Epidermal melanocyte (primary cell): ENCODE results near the gene D2HGDH.
"Not testable (repeated sequence)": the region's sequence is repeated elsewhere in the genome, so short reads cannot be mapped to it uniquely, and the experiment has no call there.

Source experiments
- DNase-seq: peaks from one replicate; pipeline ENCODE4 v3.0.0; 2011; ENCODE audit warnings: low spot score; ENCODE audit not compliant: insufficient read length

The D2HGDH gene

GRCh38 chr2:241808051-241808720 lies 73.8 kb downstream of the D2HGDH start:
- no peak for DNase-seq

- DNase-seq = no peak
These were observed 74.4 kb downstream of the D2HGDH start, which contains the start of gene NEU4 for GRCh38 chr2:241808721-241809382. Gene NEU4, plus strand, starts transcription at chr2:241809193. Its CDS starts 5,292 bp downstream, at chr2:241814485.

GRCh38 chr2:241809383-241810306 lies 75.2 kb downstream of the D2HGDH start:
- DNase-seq = no peak

- DNase-seq = no peak
These were observed 76.1 kb downstream of the D2HGDH start for GRCh38 chr2:241810307-241811200.

GRCh38 chr2:241811201-241811951 lies 76.9 kb downstream of the D2HGDH start:
- DNase-seq = no peak

GRCh38 chr2:241811952-241812729 lies 77.7 kb downstream of the D2HGDH start:
- no peak for DNase-seq

GRCh38 chr2:241812730-241813643 lies 78.6 kb downstream of the D2HGDH start:
- DNase-seq = peak; percentile 15

- DNase-seq = no peak
These were observed 79.4 kb downstream of the D2HGDH start for GRCh38 chr2:241813644-241814392.

GRCh38 chr2:241814393-241814642 lies 79.9 kb downstream of the D2HGDH start:
- DNase-seq = peak; percentile 9

- DNase-seq = peak; percentile 13
These were observed 80.4 kb downstream of the D2HGDH start for GRCh38 chr2:241814643-241815476.

GRCh38 chr2:241815477-241816430 lies 81.3 kb downstream of the D2HGDH start:
- DNase-seq = peak; percentile 7

GRCh38 chr2:241816431-241817121 lies 82.1 kb downstream of the D2HGDH start:
- no peak for DNase-seq

- peak; percentile 9 for DNase-seq
These were observed 82.8 kb downstream of the D2HGDH start for GRCh38 chr2:241817126-241817820.

GRCh38 chr2:241817821-241818215 lies 83.4 kb downstream of the D2HGDH start:
- DNase-seq = not testable (repeated sequence)
